GM18868 (cell line): ENCODE results near the gene CYP46A1.
"Not testable (repeated sequence)": the region's sequence is repeated elsewhere in the genome, so short reads cannot be mapped to it uniquely, and the experiment has no call there.

Source experiments
- ATAC-seq: cut with Tn5 transposase; IDR thresholded peaks from one replicate; pipeline ENCODE4 v1.9.1; 2021; ENCODE audit warnings: mild to moderate bottlenecking, moderate library complexity; ENCODE audit not compliant: unreplicated experiment

CYP46A1 gene

GRCh38 chr14:99683619-99684409 lies at the start of gene CYP46A1:
Gene CYP46A1 (plus strand): TSS chr14:99684298. CDS start chr14:99684418, 120 bp downstream.
- peak; percentile 94 for ATAC-seq

- no peak for ATAC-seq
Measured at GRCh38 chr14:99634443-99634842, 49.7 kb upstream of the CYP46A1 start.

- no peak for ATAC-seq
Measured at GRCh38 chr14:99635116-99635515, 49.0 kb upstream of the CYP46A1 start.

GRCh38 chr14:99636487-99636886 lies 47.6 kb upstream of the CYP46A1 start:
- ATAC-seq: no peak

- no peak for ATAC-seq
Measured at GRCh38 chr14:99637624-99638023, 46.5 kb upstream of the CYP46A1 start.

GRCh38 chr14:99642771-99643170 lies 41.3 kb upstream of the CYP46A1 start:
- ATAC-seq: not testable (repeated sequence)

GRCh38 chr14:99643343-99643742 lies 40.8 kb upstream of the CYP46A1 start:
- ATAC-seq: no peak

GRCh38 chr14:99644035-99644587 lies 40.0 kb upstream of the CYP46A1 start:
- no peak for ATAC-seq

- no peak for ATAC-seq
Measured at GRCh38 chr14:99644723-99645544, 39.2 kb upstream of the CYP46A1 start, which contains the start of gene HHIPL1. Gene HHIPL1 (plus strand): TSS chr14:99645129. CDS start chr14:99645208, 79 bp downstream.

GRCh38 chr14:99645545-99646505 lies 38.3 kb upstream of the CYP46A1 start:
- no peak for ATAC-seq

- ATAC-seq: no peak
Measured at GRCh38 chr14:99647411-99647810, 36.7 kb upstream of the CYP46A1 start.

GRCh38 chr14:99648027-99648784 lies 35.9 kb upstream of the CYP46A1 start:
- ATAC-seq: no peak

GRCh38 chr14:99649219-99649618 lies 34.9 kb upstream of the CYP46A1 start:
- no peak for ATAC-seq

GRCh38 chr14:99649643-99650042 lies 34.5 kb upstream of the CYP46A1 start:
- ATAC-seq: no peak

- ATAC-seq: no peak
Measured at GRCh38 chr14:99650189-99650588, 33.9 kb upstream of the CYP46A1 start.

GRCh38 chr14:99651953-99652746 lies 31.9 kb upstream of the CYP46A1 start:
- ATAC-seq: no peak

GRCh38 chr14:99654235-99654985 lies 29.7 kb upstream of the CYP46A1 start:
- no peak for ATAC-seq

GRCh38 chr14:99655521-99655920 lies 28.6 kb upstream of the CYP46A1 start:
- ATAC-seq: no peak
